Sigmoid colon (tissue), 4 donors: Measurements from ENCODE around the gene ETV3L.

Source experiments
- POLR2A ChIP-seq, 2 donors: fragments of 450-650 bp; IDR thresholded peaks; one replicate each; pipeline ENCODE4 v1.6.1; 2016; ENCODE audit warnings: antibody characterized with exemption in 2 of 2, mild to moderate bottlenecking in 2 of 2, moderate library complexity in 2 of 2
- POLR2AphosphoS5 ChIP-seq, 4 donors: sonication (generic); formaldehyde crosslinking; IDR thresholded peaks; one replicate each; pipeline ENCODE4 v1.6.1; 2017; ENCODE audit warnings: antibody characterized with exemption in 4 of 4
- TF ChIP-seq, protein P1 (sequence below), 4 experiments: fragments of 450-650 bp in 3 of 4; fragments of 200-600 bp in 1 of 4; IDR thresholded peaks; one replicate each; pipeline ENCODE4 v1.5.1; 2016 to 2019; ENCODE audit warnings: antibody characterized with exemption in 4 of 4, mild to moderate bottlenecking in 3 of 4, moderate library complexity in 2 of 4

GRCh38 chr1:157108448-157108847 lies 8.8 kb upstream of the ETV3L start:
- TF ChIP-seq, protein P1, sequence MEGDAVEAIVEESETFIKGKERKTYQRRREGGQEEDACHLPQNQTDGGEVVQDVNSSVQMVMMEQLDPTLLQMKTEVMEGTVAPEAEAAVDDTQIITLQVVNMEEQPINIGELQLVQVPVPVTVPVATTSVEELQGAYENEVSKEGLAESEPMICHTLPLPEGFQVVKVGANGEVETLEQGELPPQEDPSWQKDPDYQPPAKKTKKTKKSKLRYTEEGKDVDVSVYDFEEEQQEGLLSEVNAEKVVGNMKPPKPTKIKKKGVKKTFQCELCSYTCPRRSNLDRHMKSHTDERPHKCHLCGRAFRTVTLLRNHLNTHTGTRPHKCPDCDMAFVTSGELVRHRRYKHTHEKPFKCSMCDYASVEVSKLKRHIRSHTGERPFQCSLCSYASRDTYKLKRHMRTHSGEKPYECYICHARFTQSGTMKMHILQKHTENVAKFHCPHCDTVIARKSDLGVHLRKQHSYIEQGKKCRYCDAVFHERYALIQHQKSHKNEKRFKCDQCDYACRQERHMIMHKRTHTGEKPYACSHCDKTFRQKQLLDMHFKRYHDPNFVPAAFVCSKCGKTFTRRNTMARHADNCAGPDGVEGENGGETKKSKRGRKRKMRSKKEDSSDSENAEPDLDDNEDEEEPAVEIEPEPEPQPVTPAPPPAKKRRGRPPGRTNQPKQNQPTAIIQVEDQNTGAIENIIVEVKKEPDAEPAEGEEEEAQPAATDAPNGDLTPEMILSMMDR (IDR thresholded peaks at IDR 0.05): no peak
- TF ChIP-seq POLR2A (IDR thresholded peaks at IDR 0.05) (no peak), POLR2AphosphoS5 (IDR thresholded peaks at IDR 0.05) (no peak)
